DND-41 (cell line): ENCODE results near the gene CEP164.

Experiments used
- ATAC-seq: fragments of 200-7000 bp; cut with Tn5 transposase; 3 replicates; pipeline ENCODE4 v1.9.1; 2021; ENCODE audit warnings: low read depth; ENCODE audit not compliant: insufficient read depth
- DNase-seq: peaks from one replicate; pipeline ENCODE4 v3.0.0-alpha.2; 2020
- H2AFZ ChIP-seq: 2 replicates; pipeline ENCODE4 v1.6.0; 2012; ENCODE audit warnings: low read depth, low read length
- H3K27ac ChIP-seq: 2 replicates; pipeline ENCODE4 v1.5.1; 2012; ENCODE audit warnings: low read length, inconsistent platforms
- H3K27me3 ChIP-seq: fragments of 200-600 bp; sonication (generic); 2 replicates; pipeline ENCODE4 v1.6.0; 2012; ENCODE audit warnings: low read length, mild to moderate bottlenecking, inconsistent platforms; ENCODE audit not compliant: insufficient read depth, poor library complexity
- H3K36me3 ChIP-seq: 2 replicates; pipeline ENCODE4 v1.5.1; 2012; ENCODE audit warnings: low read length, inconsistent platforms; ENCODE audit not compliant: insufficient read depth
- H3K4me1 ChIP-seq: 2 replicates; pipeline ENCODE4 v1.5.1; 2012; ENCODE audit warnings: mild to moderate bottlenecking, low read length; ENCODE audit not compliant: insufficient read depth
- H3K4me2 ChIP-seq: 2 replicates; pipeline ENCODE4 v1.6.0; 2012; ENCODE audit warnings: mild to moderate bottlenecking, moderate library complexity, low read length, inconsistent platforms; ENCODE audit not compliant: insufficient read depth
- H3K4me3 ChIP-seq, 2 experiments: fragments of 200-600 bp in 1 of 2; shearing (Covaris generic) in 1 of 2; 2 replicates each; pipeline ENCODE4 v1.5.1; 2012 to 2016; ENCODE audit warnings: inconsistent platforms in 2 of 2, low read length in 2 of 2, mild to moderate bottlenecking in 2 of 2, low read depth in 1 of 2, moderate library complexity in 1 of 2
- H3K79me2 ChIP-seq: 2 replicates; pipeline ENCODE4 v1.6.0; 2012; ENCODE audit warnings: low read length, inconsistent platforms; ENCODE audit not compliant: insufficient read depth
- H3K9ac ChIP-seq: 2 replicates; pipeline ENCODE4 v1.6.0; 2012; ENCODE audit warnings: low read depth, mild to moderate bottlenecking, inconsistent platforms, low read length, moderate library complexity
- H3K9me3 ChIP-seq: 2 replicates; pipeline ENCODE4 v1.5.1; 2012; ENCODE audit warnings: low read length, moderate library complexity, mild to moderate bottlenecking, inconsistent platforms; ENCODE audit not compliant: insufficient read depth, severe bottlenecking
- H4K20me1 ChIP-seq: 2 replicates; pipeline ENCODE4 v1.6.0; 2012; ENCODE audit warnings: low read length; ENCODE audit not compliant: insufficient read depth
- EZH2 ChIP-seq: IDR thresholded peaks from 3 replicates; pipeline ENCODE4 v1.6.1; 2012; ENCODE audit warnings: borderline replicate concordance, low read depth, mild to moderate bottlenecking, moderate library complexity, low read length, inconsistent platforms; ENCODE audit not compliant: severe bottlenecking
- TF ChIP-seq, protein P1 (sequence below): IDR thresholded peaks from 2 replicates; pipeline ENCODE4 v1.5.1; 2012; ENCODE audit warnings: borderline replicate concordance, low read length, moderate library complexity, mild to moderate bottlenecking; ENCODE audit not compliant: poor library complexity, severe bottlenecking; ENCODE audit errors: extremely low read depth

Gene CEP164

DNA sequence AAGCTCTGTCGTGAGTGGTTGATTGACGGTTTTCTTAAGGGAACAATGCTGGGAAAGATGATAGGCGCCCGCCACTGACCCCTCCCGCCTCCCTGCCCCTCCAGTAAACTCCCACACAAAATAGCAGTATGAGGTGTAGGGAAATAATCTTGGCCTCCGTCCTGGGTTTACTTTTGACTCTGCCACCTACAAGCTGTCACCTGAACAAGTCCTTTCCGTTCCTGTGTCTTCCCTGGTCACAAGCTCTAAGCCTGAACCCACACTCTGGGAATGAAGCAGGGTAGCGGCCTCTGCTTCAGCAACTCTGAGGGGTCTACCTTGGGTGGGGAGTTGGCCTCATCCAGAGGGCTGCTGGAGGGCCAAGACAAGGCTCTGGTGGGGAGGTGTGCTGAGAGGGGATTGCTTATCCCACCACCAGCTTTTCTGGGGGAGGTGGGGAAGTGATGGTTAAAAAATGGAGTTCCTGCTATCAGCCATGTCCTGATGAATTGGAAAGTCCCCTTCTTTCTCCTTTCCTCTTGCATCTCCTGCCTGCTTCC is 87.8 kb downstream of the CEP164 start:
- Histone ChIP-seq H4K20me1 (no peaks in the 10 kb centered on the region), H3K27ac (no peak overlapping the region), H3K9ac (no peak overlapping the region), H3K4me1 (no peaks in the 10 kb centered on the region), H3K79me2 (no peaks in the 10 kb centered on the region), H3K9me3 (no peaks in the 10 kb centered on the region), H3K4me3 (no peak overlapping the region), H2AFZ (no peak overlapping the region), H3K27me3 (no peaks in the 10 kb centered on the region), H3K4me2 (no peak overlapping the region), H3K36me3 (no peaks in the 10 kb centered on the region)
- DNase-seq (no peak), ATAC-seq (no peak)
- TF ChIP-seq, protein P1, sequence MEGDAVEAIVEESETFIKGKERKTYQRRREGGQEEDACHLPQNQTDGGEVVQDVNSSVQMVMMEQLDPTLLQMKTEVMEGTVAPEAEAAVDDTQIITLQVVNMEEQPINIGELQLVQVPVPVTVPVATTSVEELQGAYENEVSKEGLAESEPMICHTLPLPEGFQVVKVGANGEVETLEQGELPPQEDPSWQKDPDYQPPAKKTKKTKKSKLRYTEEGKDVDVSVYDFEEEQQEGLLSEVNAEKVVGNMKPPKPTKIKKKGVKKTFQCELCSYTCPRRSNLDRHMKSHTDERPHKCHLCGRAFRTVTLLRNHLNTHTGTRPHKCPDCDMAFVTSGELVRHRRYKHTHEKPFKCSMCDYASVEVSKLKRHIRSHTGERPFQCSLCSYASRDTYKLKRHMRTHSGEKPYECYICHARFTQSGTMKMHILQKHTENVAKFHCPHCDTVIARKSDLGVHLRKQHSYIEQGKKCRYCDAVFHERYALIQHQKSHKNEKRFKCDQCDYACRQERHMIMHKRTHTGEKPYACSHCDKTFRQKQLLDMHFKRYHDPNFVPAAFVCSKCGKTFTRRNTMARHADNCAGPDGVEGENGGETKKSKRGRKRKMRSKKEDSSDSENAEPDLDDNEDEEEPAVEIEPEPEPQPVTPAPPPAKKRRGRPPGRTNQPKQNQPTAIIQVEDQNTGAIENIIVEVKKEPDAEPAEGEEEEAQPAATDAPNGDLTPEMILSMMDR: no peak
- TF ChIP-seq EZH2: no peak

DNA sequence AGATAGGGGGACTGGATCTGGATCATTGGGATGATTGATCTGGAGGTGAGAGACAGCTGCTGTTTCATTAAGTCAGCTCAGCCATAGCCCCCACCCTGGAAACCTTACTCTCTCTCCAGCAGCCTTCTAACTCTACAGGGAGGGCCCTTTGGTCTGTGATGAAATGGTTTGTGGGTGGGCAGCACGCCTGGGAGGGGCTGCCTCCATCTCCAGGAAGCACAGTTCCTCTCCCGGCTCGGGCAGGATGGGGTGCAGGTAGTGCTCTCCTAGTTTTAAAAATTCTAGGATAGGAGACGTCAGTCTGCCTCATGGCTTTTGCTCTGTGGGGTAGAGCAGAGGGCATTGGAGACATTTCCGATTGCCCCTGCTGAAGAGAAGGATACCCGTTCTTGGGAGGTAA is 89.7 kb downstream of the CEP164 start:
- no peak overlapping the region for H3K27ac ChIP-seq
- TF ChIP-seq, protein P1: no peak
- no peaks in the 10 kb centered on the region for H3K79me2 ChIP-seq
- H3K4me1 ChIP-seq: no peaks in the 10 kb centered on the region
- H3K4me3 ChIP-seq: no peak overlapping the region
- no peaks in the 10 kb centered on the region for H3K9me3 ChIP-seq
- ATAC-seq (no peak), DNase-seq (no peak)
- no peaks in the 10 kb centered on the region for H3K36me3 ChIP-seq
- H3K9ac ChIP-seq: no peak overlapping the region
- no peak overlapping the region for H3K4me2 ChIP-seq
- no peaks in the 10 kb centered on the region for H3K27me3 ChIP-seq
- H4K20me1 ChIP-seq: no peaks in the 10 kb centered on the region
- H2AFZ ChIP-seq: no peak overlapping the region

DNA sequence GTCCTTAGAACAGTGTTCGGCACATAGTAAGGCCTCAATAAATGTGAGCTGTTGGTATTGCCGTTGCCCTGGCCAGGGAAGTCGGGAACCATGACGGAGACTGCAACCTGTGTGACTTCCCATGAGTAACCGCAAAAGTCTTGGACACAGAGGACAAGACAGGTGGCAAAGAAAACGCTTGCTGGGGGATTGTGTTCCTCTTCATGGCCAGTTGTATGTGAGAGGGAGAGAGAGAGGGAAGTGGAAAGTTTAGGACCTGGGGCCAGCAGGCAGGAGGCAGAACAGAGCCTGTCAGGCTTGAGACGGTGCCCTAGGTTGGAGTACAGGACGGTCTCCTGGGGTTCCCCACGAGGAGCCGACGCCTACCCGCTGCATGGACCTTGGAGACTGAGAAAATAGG is 90.2 kb downstream of the CEP164 start:
- Histone ChIP-seq H3K79me2 (no peaks in the 10 kb centered on the region), H3K4me2 (no peak overlapping the region), H3K9ac (no peak overlapping the region), H3K9me3 (no peaks in the 10 kb centered on the region), H3K4me3 (no peak overlapping the region), H2AFZ (no peak overlapping the region), H3K27ac (no peak overlapping the region), H4K20me1 (no peaks in the 10 kb centered on the region), H3K4me1 (no peaks in the 10 kb centered on the region), H3K36me3 (no peaks in the 10 kb centered on the region), H3K27me3 (no peaks in the 10 kb centered on the region)
- ATAC-seq (no peak), DNase-seq (no peak)
- TF ChIP-seq EZH2: no peak
- TF ChIP-seq, protein P1: no peak
